DND-41 (cell line): ENCODE results near the gene ENGASE.

ENCODE experiments used
- ATAC-seq: fragments of 200-7000 bp; cut with Tn5 transposase; 3 replicates; pipeline ENCODE4 v1.9.1; 2021; ENCODE audit warnings: low read depth; ENCODE audit not compliant: insufficient read depth
- DNase-seq: peaks from one replicate; pipeline ENCODE4 v3.0.0-alpha.2; 2020
- H2AFZ ChIP-seq: 2 replicates; pipeline ENCODE4 v1.6.0; 2012; ENCODE audit warnings: low read depth, low read length
- H3K27ac ChIP-seq: 2 replicates; pipeline ENCODE4 v1.5.1; 2012; ENCODE audit warnings: low read length, inconsistent platforms
- H3K27me3 ChIP-seq: fragments of 200-600 bp; sonication (generic); 2 replicates; pipeline ENCODE4 v1.6.0; 2012; ENCODE audit warnings: low read length, mild to moderate bottlenecking, inconsistent platforms; ENCODE audit not compliant: insufficient read depth, poor library complexity
- H3K36me3 ChIP-seq: 2 replicates; pipeline ENCODE4 v1.5.1; 2012; ENCODE audit warnings: low read length, inconsistent platforms; ENCODE audit not compliant: insufficient read depth
- H3K4me1 ChIP-seq: 2 replicates; pipeline ENCODE4 v1.5.1; 2012; ENCODE audit warnings: mild to moderate bottlenecking, low read length; ENCODE audit not compliant: insufficient read depth
- H3K4me2 ChIP-seq: 2 replicates; pipeline ENCODE4 v1.6.0; 2012; ENCODE audit warnings: mild to moderate bottlenecking, moderate library complexity, low read length, inconsistent platforms; ENCODE audit not compliant: insufficient read depth
- H3K4me3 ChIP-seq, 2 experiments: fragments of 200-600 bp in 1 of 2; shearing (Covaris generic) in 1 of 2; 2 replicates each; pipeline ENCODE4 v1.5.1; 2012 to 2016; ENCODE audit warnings: inconsistent platforms in 2 of 2, low read length in 2 of 2, mild to moderate bottlenecking in 2 of 2, low read depth in 1 of 2, moderate library complexity in 1 of 2
- H3K79me2 ChIP-seq: 2 replicates; pipeline ENCODE4 v1.6.0; 2012; ENCODE audit warnings: low read length, inconsistent platforms; ENCODE audit not compliant: insufficient read depth
- H3K9ac ChIP-seq: 2 replicates; pipeline ENCODE4 v1.6.0; 2012; ENCODE audit warnings: low read depth, mild to moderate bottlenecking, inconsistent platforms, low read length, moderate library complexity
- H3K9me3 ChIP-seq: 2 replicates; pipeline ENCODE4 v1.5.1; 2012; ENCODE audit warnings: low read length, moderate library complexity, mild to moderate bottlenecking, inconsistent platforms; ENCODE audit not compliant: insufficient read depth, severe bottlenecking
- H4K20me1 ChIP-seq: 2 replicates; pipeline ENCODE4 v1.6.0; 2012; ENCODE audit warnings: low read length; ENCODE audit not compliant: insufficient read depth
- CTCF ChIP-seq: IDR thresholded peaks from 2 replicates; pipeline ENCODE4 v1.5.1; 2012; ENCODE audit warnings: borderline replicate concordance, low read length, moderate library complexity, mild to moderate bottlenecking; ENCODE audit not compliant: poor library complexity, severe bottlenecking; ENCODE audit errors: extremely low read depth
- EZH2 ChIP-seq: IDR thresholded peaks from 3 replicates; pipeline ENCODE4 v1.6.1; 2012; ENCODE audit warnings: borderline replicate concordance, low read depth, mild to moderate bottlenecking, moderate library complexity, low read length, inconsistent platforms; ENCODE audit not compliant: severe bottlenecking

ENGASE gene

GRCh38 chr17:79132271-79133064 lies 57.8 kb downstream of the ENGASE start:
- Histone ChIP-seq H3K36me3 (no peaks in the 10 kb centered on the region), H4K20me1 (peaks cover 17% of the 10 kb centered on the region), H3K9ac (no peak overlapping the region), H3K79me2 (no peaks in the 10 kb centered on the region), H3K4me3 (no peak overlapping the region), H3K27ac (no peak overlapping the region), H3K27me3 (peaks cover 31% of the 10 kb centered on the region), H3K9me3 (no peaks in the 10 kb centered on the region), H3K4me2 (no peak overlapping the region), H3K4me1 (no peaks in the 10 kb centered on the region), H2AFZ (no peak overlapping the region)
- no peak for ATAC-seq
- DNase-seq: no peak
- TF ChIP-seq EZH2 (no peak), CTCF (no peak)

- DNase-seq: no peak
- no peaks in the 10 kb centered on the region for H3K9me3 ChIP-seq
- TF ChIP-seq EZH2: no peak
- TF ChIP-seq CTCF: no peak
- H3K79me2 ChIP-seq: no peaks in the 10 kb centered on the region
- H4K20me1 ChIP-seq: peaks cover 16% of the 10 kb centered on the region
- H3K36me3 ChIP-seq: no peaks in the 10 kb centered on the region
- no peaks in the 10 kb centered on the region for H3K4me1 ChIP-seq
- H3K27ac ChIP-seq: no peak overlapping the region
- no peak overlapping the region for H3K9ac ChIP-seq
- H2AFZ ChIP-seq: no peak overlapping the region
- H3K27me3 ChIP-seq: peaks cover 27% of the 10 kb centered on the region
- no peak for ATAC-seq
- no peak overlapping the region for H3K4me3 ChIP-seq
- H3K4me2 ChIP-seq: no peak overlapping the region
These were observed 58.6 kb downstream of the ENGASE start for GRCh38 chr17:79133214-79133613.

GRCh38 chr17:79133985-79134384 lies 59.4 kb downstream of the ENGASE start:
- no peaks in the 10 kb centered on the region for H3K4me1 ChIP-seq
- H3K27me3 ChIP-seq: peaks cover 26% of the 10 kb centered on the region
- H2AFZ ChIP-seq: no peak overlapping the region
- ATAC-seq (no peak), DNase-seq (no peak)
- no peak for TF ChIP-seq EZH2
- TF ChIP-seq CTCF: no peak
- no peak overlapping the region for H3K27ac ChIP-seq
- no peak overlapping the region for H3K4me3 ChIP-seq
- no peak overlapping the region for H3K9ac ChIP-seq
- H3K79me2 ChIP-seq: no peaks in the 10 kb centered on the region
- no peaks in the 10 kb centered on the region for H3K36me3 ChIP-seq
- H4K20me1 ChIP-seq: peaks cover 14% of the 10 kb centered on the region
- H3K4me2 ChIP-seq: no peak overlapping the region
- peaks cover 2% of the 10 kb centered on the region for H3K9me3 ChIP-seq

- H3K4me2 ChIP-seq: no peak overlapping the region
- no peak for ATAC-seq
- H3K79me2 ChIP-seq: no peaks in the 10 kb centered on the region
- peaks cover 10% of the 10 kb centered on the region for H4K20me1 ChIP-seq
- H2AFZ ChIP-seq: no peak overlapping the region
- peaks cover 2% of the 10 kb centered on the region for H3K9me3 ChIP-seq
- peaks cover 26% of the 10 kb centered on the region for H3K27me3 ChIP-seq
- H3K36me3 ChIP-seq: no peaks in the 10 kb centered on the region
- no peaks in the 10 kb centered on the region for H3K4me1 ChIP-seq
- H3K9ac ChIP-seq: no peak overlapping the region
- DNase-seq: no peak
- TF ChIP-seq EZH2 (no peak), CTCF (no peak)
- H3K4me3 ChIP-seq: no peak overlapping the region
- no peak overlapping the region for H3K27ac ChIP-seq
These were observed 60.4 kb downstream of the ENGASE start for GRCh38 chr17:79135011-79135410.
